Activated CD8-positive, alpha-beta memory T cell treated with anti-CD3 and anti-CD28 coated beads, Interleukin-2, amount 50 U/mL, for 4 hours (primary cell): ENCODE results near the gene PLXNC1.

Source experiments
- DNase-seq: peaks from one replicate; pipeline ENCODE4 v3.0.0-alpha.2; 2020

Gene PLXNC1

GRCh38 chr12:94183708-94184379 lies 35.5 kb downstream of the PLXNC1 start:
- DNase-seq, result no peak

GRCh38 chr12:94184995-94185719 lies 36.8 kb downstream of the PLXNC1 start:
- DNase-seq, result no peak

GRCh38 chr12:94185801-94186200 lies 37.4 kb downstream of the PLXNC1 start:
- DNase-seq, result no peak

GRCh38 chr12:94186278-94187241 lies 38.2 kb downstream of the PLXNC1 start:
- DNase-seq, result no peak

- DNase-seq, result no peak
Observed at GRCh38 chr12:94187361-94187760, 39.0 kb downstream of the PLXNC1 start.

GRCh38 chr12:94190623-94191022 lies 42.2 kb downstream of the PLXNC1 start:
- DNase-seq, result no peak

- no peak for DNase-seq
Observed at GRCh38 chr12:94191023-94191422, 42.6 kb downstream of the PLXNC1 start.

GRCh38 chr12:94191811-94192210 lies 43.4 kb downstream of the PLXNC1 start:
- DNase-seq, result no peak

- DNase-seq, result no peak
Observed at GRCh38 chr12:94192506-94192905, 44.1 kb downstream of the PLXNC1 start.

- no peak for DNase-seq
Observed at GRCh38 chr12:94193168-94193567, 44.8 kb downstream of the PLXNC1 start.

- DNase-seq, result no peak
Observed at GRCh38 chr12:94195483-94195882, 47.1 kb downstream of the PLXNC1 start.

- no peak for DNase-seq
Observed at GRCh38 chr12:94198469-94198868, 50.1 kb downstream of the PLXNC1 start.

GRCh38 chr12:94198872-94199271 lies 50.5 kb downstream of the PLXNC1 start:
- DNase-seq, result no peak

GRCh38 chr12:94200069-94200468 lies 51.7 kb downstream of the PLXNC1 start:
- no peak for DNase-seq

- no peak for DNase-seq
Observed at GRCh38 chr12:94200695-94201094, 52.3 kb downstream of the PLXNC1 start.

GRCh38 chr12:94202245-94203180 lies 54.1 kb downstream of the PLXNC1 start:
- DNase-seq, result no peak

GRCh38 chr12:94203181-94203546 lies 54.8 kb downstream of the PLXNC1 start:
- DNase-seq, result no peak

- DNase-seq, result no peak
Observed at GRCh38 chr12:94203796-94204195, 55.4 kb downstream of the PLXNC1 start.

- no peak for DNase-seq
Observed at GRCh38 chr12:94204499-94205247, 56.3 kb downstream of the PLXNC1 start.

GRCh38 chr12:94205822-94206221 lies 57.4 kb downstream of the PLXNC1 start:
- DNase-seq, result no peak

GRCh38 chr12:94206886-94207285 lies 58.5 kb downstream of the PLXNC1 start:
- no peak for DNase-seq

- DNase-seq, result no peak
Observed at GRCh38 chr12:94207467-94207848, 59.1 kb downstream of the PLXNC1 start.
